IPS DF 4.7 (cell line): ENCODE measurements around the gene CDK6.
"Not testable (repeated sequence)": the region's sequence is repeated elsewhere in the genome, so short reads cannot be mapped to it uniquely, and the experiment has no call there.

Experiments
- DNase-seq: peaks from one replicate; pipeline ENCODE4 v3.0.0-alpha.2; 2013; ENCODE audit warnings: low spot score; ENCODE audit errors: extremely low read depth

Gene CDK6

GRCh38 chr7:92762851-92763250 is 73.5 kb downstream of the CDK6 start:
- DNase-seq: no peak

- no peak for DNase-seq
Measured at GRCh38 chr7:92761391-92762097, 74.8 kb downstream of the CDK6 start.

GRCh38 chr7:92758796-92759431 is 77.5 kb downstream of the CDK6 start:
- no peak for DNase-seq

GRCh38 chr7:92757311-92757910 is 79.0 kb downstream of the CDK6 start:
- not testable (repeated sequence) for DNase-seq

GRCh38 chr7:92755680-92756079 is 80.7 kb downstream of the CDK6 start:
- DNase-seq: no peak

GRCh38 chr7:92754919-92755581 is 81.3 kb downstream of the CDK6 start:
- no peak for DNase-seq

- no peak for DNase-seq
Measured at GRCh38 chr7:92753614-92754013, 82.8 kb downstream of the CDK6 start.

- DNase-seq: no peak
Measured at GRCh38 chr7:92751902-92752901, 84.2 kb downstream of the CDK6 start.

GRCh38 chr7:92750946-92751345 is 85.4 kb downstream of the CDK6 start:
- no peak for DNase-seq

GRCh38 chr7:92750447-92750839 is 85.9 kb downstream of the CDK6 start:
- no peak for DNase-seq

- no peak for DNase-seq
Measured at GRCh38 chr7:92749832-92750446, 86.4 kb downstream of the CDK6 start.

GRCh38 chr7:92749327-92749755 is 87.0 kb downstream of the CDK6 start:
- DNase-seq: no peak

GRCh38 chr7:92748495-92748894 is 87.9 kb downstream of the CDK6 start:
- DNase-seq: no peak

- no peak for DNase-seq
Measured at GRCh38 chr7:92747041-92747835, 89.1 kb downstream of the CDK6 start.

- DNase-seq: no peak
Measured at GRCh38 chr7:92745241-92745640, 91.1 kb downstream of the CDK6 start.

- DNase-seq: not testable (repeated sequence)
Measured at GRCh38 chr7:92744180-92744579, 92.2 kb downstream of the CDK6 start.

GRCh38 chr7:92742186-92742585 is 94.2 kb downstream of the CDK6 start:
- no peak for DNase-seq

- DNase-seq: no peak
Measured at GRCh38 chr7:92740700-92741126, 95.7 kb downstream of the CDK6 start.

GRCh38 chr7:92740134-92740533 is 96.2 kb downstream of the CDK6 start:
- no peak for DNase-seq

- DNase-seq: no peak
Measured at GRCh38 chr7:92739091-92739490, 97.3 kb downstream of the CDK6 start.
